HepG2 (cell line): ENCODE data around the gene HPCAL1. TPM values are rescaled to one million over a fixed set of nuclear protein-coding genes. Genes with fewer than 3 reads are reported as not detected.

Experiments used
- ATF7-NPFF ChIP-seq: sonication (generic); formaldehyde crosslinking; IDR thresholded peaks from 2 replicates; pipeline ENCODE4 v1.8.1; 2023; ENCODE audit warnings: mild to moderate bottlenecking, low read depth, missing genetic modification reagents, moderate library complexity
- ATRX ChIP-seq: sonication (generic); formaldehyde crosslinking; IDR thresholded peaks from 2 replicates; pipeline ENCODE4 v1.4.0; 2020; ENCODE audit warnings: missing genetic modification reagents, borderline replicate concordance
- FOSL2 ChIP-seq: sonication (generic); formaldehyde crosslinking; IDR thresholded peaks from 2 replicates; pipeline ENCODE4 v1.4.0; 2020; ENCODE audit warnings: missing genetic modification reagents
- HHEX ChIP-seq: IDR thresholded peaks from 2 replicates; pipeline ENCODE4 v1.6.1; 2016; ENCODE audit warnings: control low read depth
- HOMEZ ChIP-seq: IDR thresholded peaks from 2 replicates; pipeline ENCODE4 v1.6.1; 2016; ENCODE audit warnings: low read depth
- LCORL ChIP-seq, 2 experiments: fragments of 450-650 bp in 1 of 2; sonication (generic) in 1 of 2; formaldehyde crosslinking in 1 of 2; IDR thresholded peaks; 2 replicates each; pipeline versions ENCODE4 v1.5.0 to v1.6.1; 2017 to 2020; ENCODE audit warnings: antibody characterized with exemption in 1 of 2, missing genetic modification reagents in 1 of 2
- MAF1 ChIP-seq: sonication (generic); formaldehyde crosslinking; IDR thresholded peaks from 2 replicates; pipeline ENCODE4 v1.5.0; 2020; ENCODE audit warnings: missing genetic modification reagents, borderline replicate concordance
- MED13 ChIP-seq: sonication (generic); formaldehyde crosslinking; IDR thresholded peaks from 2 replicates; pipeline ENCODE4 v1.5.0; 2020; ENCODE audit warnings: missing genetic modification reagents
- NFIC ChIP-seq: IDR thresholded peaks from 2 replicates; pipeline ENCODE4 v1.6.1; 2012; ENCODE audit warnings: mild to moderate bottlenecking, low read length, inconsistent platforms
- RELA ChIP-seq: sonication (generic); formaldehyde crosslinking; IDR thresholded peaks from 2 replicates; pipeline ENCODE4 v1.4.0; 2020; ENCODE audit warnings: missing genetic modification reagents
- SP4 ChIP-seq: sonication (generic); formaldehyde crosslinking; IDR thresholded peaks from 2 replicates; pipeline ENCODE4 v1.8.1; 2023; ENCODE audit warnings: mild to moderate bottlenecking, missing genetic modification reagents
- TSC22D2 ChIP-seq: sonication (generic); formaldehyde crosslinking; IDR thresholded peaks from 2 replicates; pipeline ENCODE4 v1.5.1; 2020; ENCODE audit warnings: missing genetic modification reagents, mild to moderate bottlenecking, borderline replicate concordance
- ZBTB42 ChIP-seq: sonication (generic); formaldehyde crosslinking; IDR thresholded peaks from 2 replicates; pipeline ENCODE4 v1.5.0; 2020; ENCODE audit warnings: mild to moderate bottlenecking, missing genetic modification reagents
- ZNF180 ChIP-seq: sonication (generic); formaldehyde crosslinking; IDR thresholded peaks from 2 replicates; pipeline ENCODE4 v1.4.0; 2020; ENCODE audit warnings: low read depth, missing genetic modification reagents, borderline replicate concordance
- ZNF354B ChIP-seq: sonication (generic); formaldehyde crosslinking; IDR thresholded peaks from 2 replicates; pipeline ENCODE4 v1.8.0; 2022; ENCODE audit warnings: mild to moderate bottlenecking, missing genetic modification reagents
- ZNF530 ChIP-seq: sonication (generic); formaldehyde crosslinking; IDR thresholded peaks from 2 replicates; pipeline ENCODE4 v1.5.0; 2020; ENCODE audit warnings: low read depth, mild to moderate bottlenecking, missing genetic modification reagents
- ZNF775 ChIP-seq: sonication (generic); formaldehyde crosslinking; IDR thresholded peaks from 2 replicates; pipeline ENCODE4 v1.4.0; 2020; ENCODE audit warnings: missing genetic modification reagents, mild to moderate bottlenecking, moderate library complexity, borderline replicate concordance
- ZNF816 ChIP-seq: sonication (generic); formaldehyde crosslinking; IDR thresholded peaks from 2 replicates; pipeline ENCODE4 v1.8.0; 2022; ENCODE audit warnings: missing genetic modification reagents, mild to moderate bottlenecking, borderline replicate concordance
- ZNF883 ChIP-seq: sonication (generic); formaldehyde crosslinking; IDR thresholded peaks from 2 replicates; pipeline ENCODE4 v1.5.1; 2020; ENCODE audit warnings: mild to moderate bottlenecking, missing genetic modification reagents; ENCODE audit errors: not compliant biosample characterization
- ZSCAN12 ChIP-seq: sonication (generic); formaldehyde crosslinking; IDR thresholded peaks from 2 replicates; pipeline ENCODE4 v1.9.0; 2021; ENCODE audit warnings: mild to moderate bottlenecking, missing genetic modification reagents
- ZSCAN29 ChIP-seq: sonication (generic); formaldehyde crosslinking; conservative IDR thresholded peaks from 2 replicates; pipeline ENCODE4 v1.4.0; 2020; ENCODE audit warnings: mild to moderate bottlenecking, missing genetic modification reagents
- polyA plus RNA-seq, 8 experiments: library from polyadenylated mRNA; depleted of rRNA in 3 of 8; stranded (reverse) in 7 of 8; unstranded in 1 of 8; fragments of >200 nt; fragmentation: Illumina TruSeq in 4 of 8; extraction: Trizol in 4 of 8; gene quantifications; 2 replicates each; pipeline versions ENCODE4 v1.2.1 to v1.2.3, GENCODE V29; 2011 to 2016; ENCODE audit warnings: low read depth in 4 of 8, missing spikeins in 1 of 8, mixed read lengths in 1 of 8; ENCODE audit not compliant: insufficient read depth in 1 of 8
- total RNA-seq, 5 experiments: library from RNA; depleted of rRNA; stranded (reverse); fragments of >200 nt; fragmentation: Illumina TruSeq; extraction: Trizol; gene quantifications; 2 replicates each; pipeline ENCODE4 v1.2.3, GENCODE V29; 2016; ENCODE audit warnings: low read depth in 1 of 5
- TF ChIP-seq, protein P1 (sequence below): sonication (generic); formaldehyde crosslinking; IDR thresholded peaks from 2 replicates; pipeline ENCODE4 v1.5.1; 2020; ENCODE audit warnings: mild to moderate bottlenecking, moderate library complexity, missing genetic modification reagents
- TF ChIP-seq, protein P2 (sequence below): sonication (generic); formaldehyde crosslinking; IDR thresholded peaks from 2 replicates; pipeline ENCODE4 v1.4.0; 2020; ENCODE audit warnings: mild to moderate bottlenecking, missing genetic modification reagents
- TF ChIP-seq, protein P3 (sequence below): sonication (generic); formaldehyde crosslinking; IDR thresholded peaks from 2 replicates; pipeline ENCODE4 v1.5.0; 2020; ENCODE audit warnings: missing genetic modification reagents
- TF ChIP-seq, protein P4 (sequence below): sonication (generic); formaldehyde crosslinking; IDR thresholded peaks from 2 replicates; pipeline ENCODE4 v1.5.1; 2020; ENCODE audit warnings: mild to moderate bottlenecking, missing genetic modification reagents, moderate library complexity

The HPCAL1 gene
- total and polyA plus RNA-seq, 2 of the 13 experiments (the other 11 are each of a cell fraction or from before 2014, with no cell fraction given): 29.5 to 29.9 TPM

- no peak for TF ChIP-seq MAF1 (CRISPR knock-in tag)
- TF ChIP-seq TSC22D2 (CRISPR knock-in tag): no peak
- peak; percentile 52; the same call in 1 of the 2 replicates for TF ChIP-seq ZBTB42 (CRISPR knock-in tag)
- TF ChIP-seq ZSCAN29 (CRISPR knock-in tag): no peak
- no peak for TF ChIP-seq ZNF775 (CRISPR knock-in tag)
- TF ChIP-seq ZNF530 (CRISPR knock-in tag): no peak
- no peak for TF ChIP-seq ZNF816 (CRISPR knock-in tag)
- no peak for TF ChIP-seq HOMEZ (CRISPR knock-in tag)
- peak; percentile 60 for TF ChIP-seq ZNF883
- no peak for TF ChIP-seq ZNF180 (CRISPR knock-in tag)
- TF ChIP-seq ATRX (CRISPR knock-in tag): no peak
- no peak for TF ChIP-seq ATF7-NPFF
- TF ChIP-seq, protein P1, sequence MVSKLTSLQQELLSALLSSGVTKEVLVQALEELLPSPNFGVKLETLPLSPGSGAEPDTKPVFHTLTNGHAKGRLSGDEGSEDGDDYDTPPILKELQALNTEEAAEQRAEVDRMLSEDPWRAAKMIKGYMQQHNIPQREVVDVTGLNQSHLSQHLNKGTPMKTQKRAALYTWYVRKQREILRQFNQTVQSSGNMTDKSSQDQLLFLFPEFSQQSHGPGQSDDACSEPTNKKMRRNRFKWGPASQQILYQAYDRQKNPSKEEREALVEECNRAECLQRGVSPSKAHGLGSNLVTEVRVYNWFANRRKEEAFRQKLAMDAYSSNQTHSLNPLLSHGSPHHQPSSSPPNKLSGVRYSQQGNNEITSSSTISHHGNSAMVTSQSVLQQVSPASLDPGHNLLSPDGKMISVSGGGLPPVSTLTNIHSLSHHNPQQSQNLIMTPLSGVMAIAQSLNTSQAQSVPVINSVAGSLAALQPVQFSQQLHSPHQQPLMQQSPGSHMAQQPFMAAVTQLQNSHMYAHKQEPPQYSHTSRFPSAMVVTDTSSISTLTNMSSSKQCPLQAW (CRISPR knock-in tag): no peak
- TF ChIP-seq, protein P2, sequence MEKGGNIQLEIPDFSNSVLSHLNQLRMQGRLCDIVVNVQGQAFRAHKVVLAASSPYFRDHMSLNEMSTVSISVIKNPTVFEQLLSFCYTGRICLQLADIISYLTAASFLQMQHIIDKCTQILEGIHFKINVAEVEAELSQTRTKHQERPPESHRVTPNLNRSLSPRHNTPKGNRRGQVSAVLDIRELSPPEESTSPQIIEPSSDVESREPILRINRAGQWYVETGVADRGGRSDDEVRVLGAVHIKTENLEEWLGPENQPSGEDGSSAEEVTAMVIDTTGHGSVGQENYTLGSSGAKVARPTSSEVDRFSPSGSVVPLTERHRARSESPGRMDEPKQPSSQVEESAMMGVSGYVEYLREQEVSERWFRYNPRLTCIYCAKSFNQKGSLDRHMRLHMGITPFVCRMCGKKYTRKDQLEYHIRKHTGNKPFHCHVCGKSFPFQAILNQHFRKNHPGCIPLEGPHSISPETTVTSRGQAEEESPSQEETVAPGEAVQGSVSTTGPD: no peak
- TF ChIP-seq SP4 (CRISPR knock-in tag): no peak
- TF ChIP-seq, protein P3, sequence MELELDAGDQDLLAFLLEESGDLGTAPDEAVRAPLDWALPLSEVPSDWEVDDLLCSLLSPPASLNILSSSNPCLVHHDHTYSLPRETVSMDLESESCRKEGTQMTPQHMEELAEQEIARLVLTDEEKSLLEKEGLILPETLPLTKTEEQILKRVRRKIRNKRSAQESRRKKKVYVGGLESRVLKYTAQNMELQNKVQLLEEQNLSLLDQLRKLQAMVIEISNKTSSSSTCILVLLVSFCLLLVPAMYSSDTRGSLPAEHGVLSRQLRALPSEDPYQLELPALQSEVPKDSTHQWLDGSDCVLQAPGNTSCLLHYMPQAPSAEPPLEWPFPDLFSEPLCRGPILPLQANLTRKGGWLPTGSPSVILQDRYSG: no peak
- no peak for TF ChIP-seq NFIC
- TF ChIP-seq, protein P4, sequence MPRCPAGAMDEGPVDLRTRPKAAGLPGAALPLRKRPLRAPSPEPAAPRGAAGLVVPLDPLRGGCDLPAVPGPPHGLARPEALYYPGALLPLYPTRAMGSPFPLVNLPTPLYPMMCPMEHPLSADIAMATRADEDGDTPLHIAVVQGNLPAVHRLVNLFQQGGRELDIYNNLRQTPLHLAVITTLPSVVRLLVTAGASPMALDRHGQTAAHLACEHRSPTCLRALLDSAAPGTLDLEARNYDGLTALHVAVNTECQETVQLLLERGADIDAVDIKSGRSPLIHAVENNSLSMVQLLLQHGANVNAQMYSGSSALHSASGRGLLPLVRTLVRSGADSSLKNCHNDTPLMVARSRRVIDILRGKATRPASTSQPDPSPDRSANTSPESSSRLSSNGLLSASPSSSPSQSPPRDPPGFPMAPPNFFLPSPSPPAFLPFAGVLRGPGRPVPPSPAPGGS (CRISPR knock-in tag): peak; percentile 76; the same call in 1 of the 2 replicates
- no peak for TF ChIP-seq HHEX (CRISPR knock-in tag)
- TF ChIP-seq ZNF354B: peak; percentile 67; the same call in 1 of the 2 replicates
- TF ChIP-seq ZSCAN12 (CRISPR knock-in tag): no peak
- TF ChIP-seq FOSL2 (CRISPR knock-in tag): no peak; the same call in 1 of the 2 replicates
- TF ChIP-seq RELA (CRISPR knock-in tag): no peak
- no peak for TF ChIP-seq MED13
- TF ChIP-seq LCORL (IDR thresholded peaks at IDR 0.05): no peak
- no peak for TF ChIP-seq LCORL (CRISPR knock-in tag; IDR thresholded peaks at IDR 0.05)
Observed at GRCh38 chr2:10301941-10302478, 694 bp upstream of the HPCAL1 start (continued).
